A549 (cell line): ENCODE measurements around the gene ALDH1L1.

ENCODE experiments used
- CHD4 ChIP-seq: fragments of 200-600 bp; sonication (generic); IDR thresholded peaks from 2 replicates; pipeline ENCODE4 v1.6.1; 2016; ENCODE audit warnings: antibody characterized with exemption, mild to moderate bottlenecking, borderline replicate concordance
- EP300 ChIP-seq, 2 experiments: fragments of >200 bp; sonication (Bioruptor Twin); formaldehyde crosslinking; IDR thresholded peaks; 2 replicates in 1 of 2; 3 replicates in 1 of 2; pipeline ENCODE4 v1.6.1; 2016 to 2017
- JUN ChIP-seq, 2 experiments: fragments of >200 bp; sonication (Bioruptor Twin); formaldehyde crosslinking; IDR thresholded peaks; 2 replicates in 1 of 2; 3 replicates in 1 of 2; pipeline ENCODE4 v1.6.1; 2016 to 2017
- KDM5A ChIP-seq: fragments of 200-600 bp; sonication (generic); IDR thresholded peaks from 2 replicates; pipeline ENCODE4 v1.6.1; 2016; ENCODE audit warnings: antibody characterized with exemption, mild to moderate bottlenecking
- MYC ChIP-seq: IDR thresholded peaks from 2 replicates; pipeline ENCODE4 v1.6.1; 2012; ENCODE audit warnings: mild to moderate bottlenecking, inconsistent platforms, low read length, improper control_type of control experiment, borderline replicate concordance
- SMC3 ChIP-seq: fragments of >200 bp; sonication (Bioruptor Twin); formaldehyde crosslinking; IDR thresholded peaks from 3 replicates; pipeline ENCODE4 v1.6.1; 2018; ENCODE audit warnings: inconsistent platforms
- ZFP36 ChIP-seq: fragments of 450-650 bp; IDR thresholded peaks from 2 replicates; pipeline ENCODE4 v1.6.1; 2014; ENCODE audit warnings: borderline replicate concordance; ENCODE audit not compliant: partially characterized antibody
- TF ChIP-seq, protein P1 (sequence below): fragments of 450-650 bp; IDR thresholded peaks from 2 replicates; pipeline ENCODE4 v1.6.1; 2014; ENCODE audit warnings: antibody characterized with exemption

DNA sequence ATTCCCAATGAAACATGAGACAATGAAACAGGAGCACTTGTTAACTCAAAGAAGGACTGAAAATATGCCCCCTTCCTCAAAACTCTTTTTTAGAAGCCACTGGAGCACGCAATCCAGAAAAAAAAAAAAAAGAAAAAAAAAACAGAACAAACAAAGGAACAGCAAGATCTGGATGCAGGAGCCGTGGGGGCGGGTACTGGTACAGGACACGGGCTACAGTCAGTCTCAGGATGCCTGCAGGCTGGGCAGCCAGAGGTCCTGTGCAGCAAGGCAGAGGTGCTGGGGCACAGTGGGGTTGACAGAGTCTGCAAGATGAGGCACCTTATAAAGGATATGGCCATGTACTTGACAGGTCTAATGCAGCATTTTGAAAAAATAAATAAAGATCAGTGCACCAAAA lies 22.3 kb upstream of the ALDH1L1 start:
- TF ChIP-seq EP300 (IDR thresholded peaks at IDR 0.05) = no peak
- TF ChIP-seq ZFP36 = no peak
- TF ChIP-seq, protein P1, sequence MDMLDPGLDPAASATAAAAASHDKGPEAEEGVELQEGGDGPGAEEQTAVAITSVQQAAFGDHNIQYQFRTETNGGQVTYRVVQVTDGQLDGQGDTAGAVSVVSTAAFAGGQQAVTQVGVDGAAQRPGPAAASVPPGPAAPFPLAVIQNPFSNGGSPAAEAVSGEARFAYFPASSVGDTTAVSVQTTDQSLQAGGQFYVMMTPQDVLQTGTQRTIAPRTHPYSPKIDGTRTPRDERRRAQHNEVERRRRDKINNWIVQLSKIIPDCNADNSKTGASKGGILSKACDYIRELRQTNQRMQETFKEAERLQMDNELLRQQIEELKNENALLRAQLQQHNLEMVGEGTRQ = no peak
- no peak for TF ChIP-seq CHD4
- TF ChIP-seq SMC3 = no peak
- TF ChIP-seq JUN (IDR thresholded peaks at IDR 0.05) = no peak
- TF ChIP-seq KDM5A = no peak
- TF ChIP-seq MYC = no peak
